ENCODE results near the gene KCTD11. TPM values are rescaled to one million over a fixed set of nuclear protein-coding genes. Genes with fewer than 3 reads are reported as not detected.
A peak's percentile ranks its signal among the peaks of the same experiment; 100 is the strongest.

KCTD11 gene
- total and polyA plus RNA-seq, 4 donors: 0.39 to 3.5 (median 1.4) TPM

GRCh38 chr17:7313088-7313889 lies 38.7 kb upstream of the KCTD11 start (continued):
- TF ChIP-seq GABPA (IDR thresholded peaks at IDR 0.05 in 1 of 2, conservative IDR thresholded peaks at IDR 0.05 in 1 of 2) (no peak), RXRA (IDR thresholded peaks at IDR 0.05) (no peak)

GRCh38 chr17:7313890-7314718 lies 37.9 kb upstream of the KCTD11 start:
- 55% methylated on average over 9 of the region's 9 CpGs for WGBS
- DNase-seq (ENCODE audit: low spot score): no peak
- peak overlapping the region in 1 of 2 donors; percentile 68 for H3K9ac ChIP-seq (ENCODE audit: low read depth in 1 of 2, low read length in 2 of 2)
- H3K4me3 ChIP-seq (ENCODE audit: low read depth in 1 of 3, low read length in 3 of 3): peak overlapping the region; percentile 66 to 88 (median 76)
- H3K27me3 ChIP-seq (ENCODE audit: control insufficient read depth in 4 of 4, insufficient read depth in 4 of 4, low read length in 3 of 4): no peaks in the 10 kb centered on the region
- H3K27ac ChIP-seq (ENCODE audit: low read depth in 1 of 2, low read length in 2 of 2): peak overlapping the region; percentile 78 to 84
- TF ChIP-seq, protein P1, sequence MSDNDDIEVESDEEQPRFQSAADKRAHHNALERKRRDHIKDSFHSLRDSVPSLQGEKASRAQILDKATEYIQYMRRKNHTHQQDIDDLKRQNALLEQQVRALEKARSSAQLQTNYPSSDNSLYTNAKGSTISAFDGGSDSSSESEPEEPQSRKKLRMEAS (IDR thresholded peaks at IDR 0.05): no peak
- TF ChIP-seq NR2F2 (IDR thresholded peaks at IDR 0.05): no peak
- no peak for TF ChIP-seq GABPA (IDR thresholded peaks at IDR 0.05 in 1 of 2, conservative IDR thresholded peaks at IDR 0.05 in 1 of 2)
- TF ChIP-seq CTCF (IDR thresholded peaks at IDR 0.05; ENCODE audit: low read depth, low read length, missing input control): no peak
- TF ChIP-seq TAF1 (conservative IDR thresholded peaks at IDR 0.05): no peak
- no peak for TF ChIP-seq FOXA2 (IDR thresholded peaks at IDR 0.05)
- TF ChIP-seq SP1 (IDR thresholded peaks at IDR 0.05): no peak
- TF ChIP-seq YY1 (IDR thresholded peaks at IDR 0.05): no peak
- peaks cover 12 to 54% (median 37%) of the 10 kb centered on the region in 4 donors for H3K4me1 ChIP-seq (ENCODE audit: control insufficient read depth in 4 of 4, insufficient read depth in 4 of 4, low read length in 3 of 4)
- H3K36me3 ChIP-seq (ENCODE audit: control insufficient read depth in 4 of 4, insufficient read depth in 3 of 4, low read depth in 1 of 4, low read length in 3 of 4): peaks cover 24 to 61% (median 49%) of the 10 kb centered on the region in 4 donors
- no peaks in the 10 kb centered on the region for H3K9me3 ChIP-seq (ENCODE audit: control insufficient read depth in 4 of 4, low read length in 3 of 4)

DNA sequence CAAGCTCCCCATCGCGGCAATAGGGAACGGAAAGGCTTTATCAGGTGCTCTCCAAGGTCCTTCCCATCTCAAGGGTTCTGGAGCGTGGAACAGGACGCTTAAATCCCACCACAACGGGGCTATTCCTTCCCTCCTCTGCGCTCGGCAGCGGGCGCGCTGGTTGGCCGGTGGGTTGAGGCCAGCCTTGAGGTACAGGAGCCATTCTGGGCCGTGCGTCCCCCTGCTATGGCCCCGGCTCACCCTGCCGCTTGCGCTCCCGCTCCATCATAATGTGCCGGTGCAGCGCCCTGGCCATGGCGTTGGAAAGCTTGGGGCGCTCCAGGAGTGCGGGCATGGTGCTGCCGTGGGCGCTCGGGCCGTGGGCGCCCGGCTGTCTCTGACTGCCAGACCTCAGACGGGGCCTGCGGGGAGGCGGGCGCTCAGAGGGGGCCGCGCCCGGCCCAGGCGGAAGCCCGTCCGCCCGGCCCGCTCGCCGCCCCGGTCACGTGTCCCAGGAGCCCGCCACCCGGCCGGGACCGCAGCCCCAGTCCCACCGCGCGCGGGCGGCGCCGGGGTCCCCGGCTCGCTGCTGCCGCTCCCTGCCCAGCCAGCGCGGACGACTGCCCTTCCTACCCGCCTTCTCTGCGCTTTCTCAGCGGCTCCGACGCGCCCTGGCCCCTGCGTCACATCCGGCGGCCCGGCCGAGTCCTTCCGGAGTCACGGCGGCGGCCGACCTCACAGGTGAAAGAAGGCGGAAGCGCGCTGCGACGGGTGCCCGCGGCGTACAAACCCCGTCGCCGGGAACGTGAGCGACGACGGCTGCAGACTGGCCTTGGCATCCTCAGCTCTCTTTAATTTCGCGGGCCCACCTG lies 37.0 kb upstream of the KCTD11 start, which contains the start of gene GPS2:
Gene GPS2, minus strand, starts transcription at position 642 of the 851 bp plus-strand sequence. Its CDS starts 308 bp downstream, at position 334.
- Histone ChIP-seq H3K4me3 (ENCODE audit: low read depth in 1 of 3, low read length in 3 of 3) (peak within 1 kb of the TSS; percentile 66 to 88 (median 76)), H3K36me3 (ENCODE audit: control insufficient read depth in 4 of 4, insufficient read depth in 3 of 4, low read depth in 1 of 4, low read length in 3 of 4) (peaks cover 20 to 56% (median 44%) of the 10 kb centered on the region in 4 donors), H3K27ac (ENCODE audit: low read depth in 1 of 2, low read length in 2 of 2) (peak within 1 kb of the TSS; percentile 78 to 84), H3K27me3 (ENCODE audit: control insufficient read depth in 4 of 4, insufficient read depth in 4 of 4, low read length in 3 of 4) (no peaks in the 10 kb centered on the region), H3K9ac (ENCODE audit: low read depth in 1 of 2, low read length in 2 of 2) (peak within 1 kb of the TSS; percentile 21 to 68), H3K4me1 (ENCODE audit: control insufficient read depth in 4 of 4, insufficient read depth in 4 of 4, low read length in 3 of 4) (peaks cover 7 to 46% (median 28%) of the 10 kb centered on the region in 4 donors), H3K9me3 (ENCODE audit: control insufficient read depth in 4 of 4, low read length in 3 of 4) (no peaks in the 10 kb centered on the region)
- DNase-seq (ENCODE audit: low spot score): peak; percentile 94
- TF ChIP-seq YY1 (IDR thresholded peaks at IDR 0.05) (peak; percentile 72), HNF4A (conservative IDR thresholded peaks at IDR 0.05) (no peak), EGR1 (IDR thresholded peaks at IDR 0.05; ENCODE audit: low read depth in 2 of 2) (peak in 1 of 2 donors; percentile 42), GABPA (IDR thresholded peaks at IDR 0.05 in 1 of 2, conservative IDR thresholded peaks at IDR 0.05 in 1 of 2) (peak; percentile 87 to 96)
- TF ChIP-seq, protein P2, sequence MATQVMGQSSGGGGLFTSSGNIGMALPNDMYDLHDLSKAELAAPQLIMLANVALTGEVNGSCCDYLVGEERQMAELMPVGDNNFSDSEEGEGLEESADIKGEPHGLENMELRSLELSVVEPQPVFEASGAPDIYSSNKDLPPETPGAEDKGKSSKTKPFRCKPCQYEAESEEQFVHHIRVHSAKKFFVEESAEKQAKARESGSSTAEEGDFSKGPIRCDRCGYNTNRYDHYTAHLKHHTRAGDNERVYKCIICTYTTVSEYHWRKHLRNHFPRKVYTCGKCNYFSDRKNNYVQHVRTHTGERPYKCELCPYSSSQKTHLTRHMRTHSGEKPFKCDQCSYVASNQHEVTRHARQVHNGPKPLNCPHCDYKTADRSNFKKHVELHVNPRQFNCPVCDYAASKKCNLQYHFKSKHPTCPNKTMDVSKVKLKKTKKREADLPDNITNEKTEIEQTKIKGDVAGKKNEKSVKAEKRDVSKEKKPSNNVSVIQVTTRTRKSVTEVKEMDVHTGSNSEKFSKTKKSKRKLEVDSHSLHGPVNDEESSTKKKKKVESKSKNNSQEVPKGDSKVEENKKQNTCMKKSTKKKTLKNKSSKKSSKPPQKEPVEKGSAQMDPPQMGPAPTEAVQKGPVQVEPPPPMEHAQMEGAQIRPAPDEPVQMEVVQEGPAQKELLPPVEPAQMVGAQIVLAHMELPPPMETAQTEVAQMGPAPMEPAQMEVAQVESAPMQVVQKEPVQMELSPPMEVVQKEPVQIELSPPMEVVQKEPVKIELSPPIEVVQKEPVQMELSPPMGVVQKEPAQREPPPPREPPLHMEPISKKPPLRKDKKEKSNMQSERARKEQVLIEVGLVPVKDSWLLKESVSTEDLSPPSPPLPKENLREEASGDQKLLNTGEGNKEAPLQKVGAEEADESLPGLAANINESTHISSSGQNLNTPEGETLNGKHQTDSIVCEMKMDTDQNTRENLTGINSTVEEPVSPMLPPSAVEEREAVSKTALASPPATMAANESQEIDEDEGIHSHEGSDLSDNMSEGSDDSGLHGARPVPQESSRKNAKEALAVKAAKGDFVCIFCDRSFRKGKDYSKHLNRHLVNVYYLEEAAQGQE (IDR thresholded peaks at IDR 0.05): peak; percentile 97
- WGBS: under 1% methylated on average over 95 of the region's 95 CpGs

Data from liver (tissue), 9 donors.